Measurements from ENCODE around the gene ZNF550.
"Not testable (repeated sequence)": the region's sequence is repeated elsewhere in the genome, so short reads cannot be mapped to it uniquely, and the experiment has no call there.

- not testable (repeated sequence) for TF ChIP-seq EZH2 (IDR thresholded peaks at IDR 0.05; ENCODE audit: borderline replicate concordance, insufficient read depth, low read length, poor library complexity, severe bottlenecking); EP300 (conservative IDR thresholded peaks at IDR 0.05; ENCODE audit: poor library complexity, severe bottlenecking)
- TF ChIP-seq CTCF (IDR thresholded peaks at IDR 0.05; ENCODE audit: poor library complexity, severe bottlenecking) (peak; percentile 31), POLR2AphosphoS5 (IDR thresholded peaks at IDR 0.05) (peak; percentile 88)
Observed at GRCh38 chr19:57487477-57488298, 72.0 kb downstream of the ZNF550 start, which contains the start of gene ZNF419.

Data from neural cell (in vitro differentiated cells).